HG03439 (cell line): Measurements from ENCODE around the gene CCDC90B.

Experiments used
- ATAC-seq: cut with Tn5 transposase; IDR thresholded peaks from one replicate; pipeline ENCODE4 v1.9.1; 2021; ENCODE audit warnings: mild to moderate bottlenecking, moderate library complexity; ENCODE audit not compliant: unreplicated experiment

Gene CCDC90B

GRCh38 chr11:83241291-83241946 is 44.7 kb downstream of the CCDC90B start:
- ATAC-seq, result no peak

- ATAC-seq, result no peak
Measured at GRCh38 chr11:83238111-83238510, 48.1 kb downstream of the CCDC90B start.

- ATAC-seq, result no peak
Measured at GRCh38 chr11:83235825-83236224, 50.3 kb downstream of the CCDC90B start.

GRCh38 chr11:83223457-83223856 is 62.7 kb downstream of the CCDC90B start:
- ATAC-seq, result no peak

- ATAC-seq, result no peak
Measured at GRCh38 chr11:83222499-83222898, 63.7 kb downstream of the CCDC90B start.

- ATAC-seq, result no peak
Measured at GRCh38 chr11:83221694-83222093, 64.5 kb downstream of the CCDC90B start.

- ATAC-seq, result no peak
Measured at GRCh38 chr11:83220260-83220659, 65.9 kb downstream of the CCDC90B start.

GRCh38 chr11:83219095-83219494 is 67.1 kb downstream of the CCDC90B start:
- no peak for ATAC-seq
